Endothelial cell of umbilical vein (primary cell): ENCODE results near the gene SOWAHD.

Experiments
- EZH2 ChIP-seq: IDR thresholded peaks from 2 replicates; pipeline ENCODE4 v1.6.1; 2012; ENCODE audit warnings: borderline replicate concordance, low read depth, mild to moderate bottlenecking, moderate library complexity, low read length, inconsistent platforms; ENCODE audit not compliant: severe bottlenecking
- POLR2A ChIP-seq: IDR thresholded peaks from 2 replicates; pipeline ENCODE4 v1.6.1; 2012; ENCODE audit warnings: low read depth, mild to moderate bottlenecking, control low read depth, low read length
- POLR2AphosphoS5 ChIP-seq: IDR thresholded peaks from 2 replicates; pipeline ENCODE4 v1.6.1; 2012; ENCODE audit warnings: low read depth, mild to moderate bottlenecking, control low read depth, low read length, moderate library complexity; ENCODE audit not compliant: insufficient read depth
- TF ChIP-seq, protein P1 (sequence below), 2 donors: IDR thresholded peaks; 1 replicate in 1 of 2; 2 replicates in 1 of 2; pipeline ENCODE4 v1.5.1; 2011; ENCODE audit warnings: low read length in 2 of 2, mild to moderate bottlenecking in 2 of 2, moderate library complexity in 2 of 2, control low read depth in 1 of 2, inconsistent platforms in 1 of 2, low read depth in 1 of 2; ENCODE audit not compliant: insufficient read depth in 1 of 2; ENCODE audit errors: extremely low read depth in 1 of 2
- TF ChIP-seq, protein P2 (sequence below): IDR thresholded peaks from 2 replicates; pipeline ENCODE4 v1.6.1; 2011; ENCODE audit not compliant: insufficient read depth, insufficient read length

DNA sequence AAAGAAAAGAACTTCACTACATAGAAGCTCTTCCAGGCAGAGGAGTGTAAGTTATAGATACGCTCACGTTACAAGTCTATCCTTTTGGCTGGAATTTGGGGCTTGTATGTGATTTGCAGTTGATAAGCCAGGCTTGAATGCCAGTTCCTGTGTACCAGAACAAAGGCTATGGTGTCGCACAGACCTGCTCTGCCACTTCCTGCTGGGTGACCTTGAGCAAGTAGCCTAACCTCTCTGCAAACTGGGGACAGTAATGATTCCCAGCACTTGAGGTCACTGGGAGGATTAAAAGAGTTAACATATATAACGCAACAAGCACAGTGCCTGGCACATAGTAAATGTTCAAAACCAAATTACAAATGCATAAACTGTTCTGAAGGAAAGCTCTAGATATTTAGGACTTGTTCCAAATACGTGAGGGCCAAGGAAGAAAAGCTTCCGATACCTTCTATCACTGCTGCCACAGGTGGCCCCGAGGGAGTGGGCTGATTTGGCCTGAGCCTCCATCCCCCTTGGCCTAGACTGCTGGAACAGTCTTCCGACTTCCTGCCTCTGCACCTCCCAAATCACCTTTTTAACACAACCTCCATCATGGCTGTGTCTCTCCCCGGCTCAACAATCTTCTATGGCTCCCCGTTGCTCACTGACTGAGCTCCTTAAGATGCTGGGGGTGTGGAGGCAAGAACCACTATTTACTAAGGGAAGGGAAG lies 1.3 kb upstream of the SOWAHD start:
- TF ChIP-seq, protein P1, sequence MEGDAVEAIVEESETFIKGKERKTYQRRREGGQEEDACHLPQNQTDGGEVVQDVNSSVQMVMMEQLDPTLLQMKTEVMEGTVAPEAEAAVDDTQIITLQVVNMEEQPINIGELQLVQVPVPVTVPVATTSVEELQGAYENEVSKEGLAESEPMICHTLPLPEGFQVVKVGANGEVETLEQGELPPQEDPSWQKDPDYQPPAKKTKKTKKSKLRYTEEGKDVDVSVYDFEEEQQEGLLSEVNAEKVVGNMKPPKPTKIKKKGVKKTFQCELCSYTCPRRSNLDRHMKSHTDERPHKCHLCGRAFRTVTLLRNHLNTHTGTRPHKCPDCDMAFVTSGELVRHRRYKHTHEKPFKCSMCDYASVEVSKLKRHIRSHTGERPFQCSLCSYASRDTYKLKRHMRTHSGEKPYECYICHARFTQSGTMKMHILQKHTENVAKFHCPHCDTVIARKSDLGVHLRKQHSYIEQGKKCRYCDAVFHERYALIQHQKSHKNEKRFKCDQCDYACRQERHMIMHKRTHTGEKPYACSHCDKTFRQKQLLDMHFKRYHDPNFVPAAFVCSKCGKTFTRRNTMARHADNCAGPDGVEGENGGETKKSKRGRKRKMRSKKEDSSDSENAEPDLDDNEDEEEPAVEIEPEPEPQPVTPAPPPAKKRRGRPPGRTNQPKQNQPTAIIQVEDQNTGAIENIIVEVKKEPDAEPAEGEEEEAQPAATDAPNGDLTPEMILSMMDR (IDR thresholded peaks at IDR 0.05; ENCODE audit: extremely low read depth in 1 of 2, insufficient read depth in 1 of 2, low read depth in 1 of 2, low read length in 2 of 2) = no peak
- TF ChIP-seq POLR2A = no peak
- no peak for TF ChIP-seq POLR2AphosphoS5
- TF ChIP-seq, protein P2, sequence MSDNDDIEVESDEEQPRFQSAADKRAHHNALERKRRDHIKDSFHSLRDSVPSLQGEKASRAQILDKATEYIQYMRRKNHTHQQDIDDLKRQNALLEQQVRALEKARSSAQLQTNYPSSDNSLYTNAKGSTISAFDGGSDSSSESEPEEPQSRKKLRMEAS = no peak
- no peak for TF ChIP-seq EZH2
